Islet precursor cell (in vitro differentiated cells): ENCODE data around the gene RBM19.
"Not testable (repeated sequence)": the region's sequence is repeated elsewhere in the genome, so short reads cannot be mapped to it uniquely, and the experiment has no call there.

Experiments used
- DNase-seq: peaks from one replicate; pipeline ENCODE4 v3.0.0-alpha.2; 2018

The RBM19 gene

DNA sequence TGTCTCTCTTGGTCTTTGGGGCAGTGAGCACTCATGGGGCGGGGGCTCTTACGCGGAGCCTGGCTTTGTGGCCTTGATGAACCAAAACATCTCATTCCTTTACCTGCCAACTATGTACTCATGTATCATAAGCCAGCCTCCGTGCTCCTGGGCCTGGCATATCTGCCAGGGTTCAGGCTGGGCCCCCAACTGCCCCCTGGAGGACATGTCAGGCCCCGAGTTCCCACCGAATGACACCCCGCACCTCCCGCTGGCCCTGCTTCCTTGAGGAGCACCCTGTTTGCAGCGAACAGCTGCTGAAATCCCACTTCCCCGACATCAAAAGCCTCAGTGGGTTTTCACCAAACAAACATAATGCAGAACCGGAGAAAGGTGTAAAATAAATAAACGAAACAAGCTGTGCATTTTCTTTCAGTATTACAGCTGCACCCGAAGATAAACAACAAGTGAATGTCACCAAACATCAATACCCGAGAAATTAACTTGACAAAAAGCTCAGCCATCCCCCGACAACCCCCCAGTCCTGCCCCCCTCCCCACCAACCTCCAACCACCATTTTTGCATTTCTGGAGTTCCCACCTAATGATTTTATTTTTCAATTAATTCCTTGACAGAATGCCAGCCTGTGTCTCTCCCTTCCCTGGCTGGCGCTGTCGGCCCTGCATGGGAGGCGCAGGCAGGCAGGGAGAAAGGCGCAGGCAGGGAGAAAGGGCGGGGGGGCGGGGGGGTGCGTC lies 139.2 kb downstream of the RBM19 start:
- no peak for DNase-seq

DNA sequence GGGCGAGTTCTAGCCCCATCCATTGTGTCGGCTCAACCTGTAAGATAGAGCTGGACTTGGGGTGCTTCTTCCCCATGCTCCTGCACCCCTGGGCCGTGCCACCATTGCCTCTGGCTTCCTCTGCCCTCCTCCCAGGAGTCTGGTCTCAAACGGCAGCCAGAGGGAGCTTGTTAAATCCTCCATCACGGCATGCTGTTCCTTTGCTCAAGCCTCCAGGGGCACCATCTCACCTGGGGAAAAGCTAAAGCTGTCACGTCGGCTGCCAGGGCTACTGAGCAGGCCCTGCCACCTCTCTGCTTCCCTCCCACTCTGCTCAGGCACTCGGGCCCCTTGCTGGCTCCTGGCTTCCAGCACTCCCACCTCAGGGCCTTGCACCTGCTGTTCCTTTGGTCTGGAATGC lies 140.4 kb downstream of the RBM19 start:
- DNase-seq = no peak

DNA sequence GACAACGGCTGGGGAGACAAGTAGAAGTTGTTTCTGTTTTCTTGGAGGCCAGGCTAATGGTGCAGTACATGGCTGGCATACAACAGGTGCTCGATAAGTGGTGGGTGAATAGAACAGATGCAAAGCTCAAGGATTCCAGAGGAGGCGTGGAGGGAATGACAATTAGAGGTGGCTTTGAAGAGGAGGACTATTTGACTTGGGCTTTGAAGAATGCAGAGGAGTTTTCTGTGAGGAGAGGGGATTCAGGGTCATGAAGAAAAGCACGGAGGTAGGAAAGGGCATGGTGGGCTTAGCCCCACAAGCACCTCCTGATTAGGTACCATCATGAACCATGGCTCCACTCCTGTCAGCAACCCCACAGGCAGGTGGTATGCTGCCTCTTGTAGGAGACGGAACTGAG lies 142.3 kb downstream of the RBM19 start:
- DNase-seq = no peak

DNA sequence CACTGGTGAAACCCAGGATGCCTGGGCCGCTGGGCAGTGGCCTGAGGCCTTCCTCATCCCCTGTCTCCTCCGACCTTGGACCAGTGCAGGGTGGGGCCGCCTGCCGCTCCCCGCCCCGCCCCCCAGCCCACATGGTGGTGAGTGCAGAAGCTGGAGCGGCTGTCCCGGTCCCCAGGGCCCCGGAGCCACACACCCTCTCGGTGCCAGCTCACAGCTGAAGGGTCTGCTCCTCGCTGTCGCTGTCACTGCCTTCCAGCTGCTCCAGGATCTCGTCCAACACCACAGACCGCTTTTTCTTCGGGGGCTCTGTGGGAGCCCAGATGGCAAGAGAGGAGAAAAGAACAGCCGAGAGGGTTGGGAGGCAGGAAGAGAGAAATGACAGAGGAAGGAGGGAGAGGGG lies 143.1 kb downstream of the RBM19 start:
- no peak for DNase-seq

DNA sequence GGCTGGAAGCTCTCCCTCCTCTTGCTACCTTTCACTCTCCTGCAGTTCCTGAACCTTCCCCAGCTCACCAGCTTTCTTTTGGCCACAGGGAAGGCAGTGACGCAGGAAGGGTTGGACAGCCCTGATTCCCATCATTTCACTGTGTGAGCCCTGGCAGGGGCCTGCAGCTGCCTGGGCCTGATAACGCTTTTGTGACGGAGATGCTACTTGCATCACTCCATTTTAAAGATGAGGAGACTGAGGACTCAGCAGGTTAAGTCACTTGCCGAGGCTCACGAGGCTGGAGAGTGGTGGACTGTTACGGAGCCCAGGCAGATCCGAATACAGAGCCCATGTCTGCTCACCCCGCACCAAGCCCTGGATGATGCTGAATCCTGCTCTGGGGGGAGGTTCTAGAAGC lies 145.3 kb downstream of the RBM19 start:
- DNase-seq = no peak

DNA sequence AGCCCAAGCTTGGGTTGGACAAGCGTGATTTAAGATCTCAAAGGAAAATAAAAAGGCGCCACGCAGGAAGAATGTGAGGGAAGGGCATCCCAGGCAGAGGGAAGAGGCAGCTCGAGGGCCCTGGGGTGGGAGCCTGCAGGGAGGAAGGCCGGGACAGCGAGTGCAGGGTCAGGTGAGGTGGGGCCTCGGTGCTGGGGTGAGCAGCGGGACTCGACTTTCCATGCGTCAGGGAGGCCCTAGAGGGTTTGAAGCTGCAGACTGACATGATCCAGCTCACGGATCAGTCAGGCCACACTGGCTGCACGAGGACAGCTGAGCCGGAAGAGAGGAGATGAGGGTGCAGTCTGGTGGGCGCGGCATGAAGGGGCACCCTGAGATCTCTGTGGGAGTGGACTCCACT lies 145.8 kb downstream of the RBM19 start:
- DNase-seq = no peak

- DNase-seq = peak; percentile 88
Observed at GRCh38 chr12:113819495-113819894, 146.6 kb downstream of the RBM19 start.

- DNase-seq = peak; percentile 81
Observed at GRCh38 chr12:113818833-113819232, 147.3 kb downstream of the RBM19 start.

DNA sequence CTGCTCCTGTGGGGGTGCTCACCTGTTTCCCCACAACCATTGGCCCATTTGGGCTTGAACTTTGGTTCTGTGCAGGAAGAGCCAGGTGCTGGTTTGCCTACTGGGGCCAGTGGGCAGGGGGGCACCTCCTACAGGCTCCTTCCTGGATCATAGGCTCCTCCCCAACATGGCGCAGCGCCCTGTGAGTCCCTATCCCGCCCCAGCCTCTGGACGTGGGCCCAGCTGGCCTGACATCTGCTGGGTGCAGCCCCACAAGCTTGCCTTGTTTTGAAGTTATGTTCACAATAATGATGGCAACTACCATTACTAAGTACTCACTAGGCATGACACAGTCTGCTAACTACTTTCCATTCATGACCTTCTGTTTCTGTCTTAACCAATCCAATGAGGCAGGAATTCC lies 147.8 kb downstream of the RBM19 start:
- DNase-seq = no peak

GRCh38 chr12:113816866-113817265 lies 149.3 kb downstream of the RBM19 start:
- no peak for DNase-seq

DNA sequence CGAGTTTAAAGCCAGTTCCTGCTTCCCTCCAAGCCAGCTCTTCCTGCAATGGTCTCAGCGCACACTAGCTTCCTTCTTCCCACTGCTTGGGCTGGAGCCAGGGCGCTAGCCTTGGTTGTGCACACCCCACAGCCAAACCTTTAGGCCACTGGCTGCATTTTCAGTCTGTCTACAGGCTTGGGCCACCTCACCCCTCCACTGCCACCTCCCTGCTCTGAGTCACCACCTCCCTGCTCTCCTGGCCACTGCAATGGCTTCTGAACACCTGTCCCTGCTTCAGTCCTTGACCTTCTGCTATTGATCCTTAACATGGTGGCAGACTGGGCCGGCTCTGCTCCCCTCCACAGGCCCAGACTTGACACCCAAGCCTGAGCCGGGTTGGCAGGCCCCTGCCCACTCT lies 151.1 kb downstream of the RBM19 start:
- no peak for DNase-seq

- no peak for DNase-seq
Observed at GRCh38 chr12:113813229-113813541, 152.9 kb downstream of the RBM19 start.

GRCh38 chr12:113812411-113813228 lies 153.5 kb downstream of the RBM19 start:
- no peak for DNase-seq

DNA sequence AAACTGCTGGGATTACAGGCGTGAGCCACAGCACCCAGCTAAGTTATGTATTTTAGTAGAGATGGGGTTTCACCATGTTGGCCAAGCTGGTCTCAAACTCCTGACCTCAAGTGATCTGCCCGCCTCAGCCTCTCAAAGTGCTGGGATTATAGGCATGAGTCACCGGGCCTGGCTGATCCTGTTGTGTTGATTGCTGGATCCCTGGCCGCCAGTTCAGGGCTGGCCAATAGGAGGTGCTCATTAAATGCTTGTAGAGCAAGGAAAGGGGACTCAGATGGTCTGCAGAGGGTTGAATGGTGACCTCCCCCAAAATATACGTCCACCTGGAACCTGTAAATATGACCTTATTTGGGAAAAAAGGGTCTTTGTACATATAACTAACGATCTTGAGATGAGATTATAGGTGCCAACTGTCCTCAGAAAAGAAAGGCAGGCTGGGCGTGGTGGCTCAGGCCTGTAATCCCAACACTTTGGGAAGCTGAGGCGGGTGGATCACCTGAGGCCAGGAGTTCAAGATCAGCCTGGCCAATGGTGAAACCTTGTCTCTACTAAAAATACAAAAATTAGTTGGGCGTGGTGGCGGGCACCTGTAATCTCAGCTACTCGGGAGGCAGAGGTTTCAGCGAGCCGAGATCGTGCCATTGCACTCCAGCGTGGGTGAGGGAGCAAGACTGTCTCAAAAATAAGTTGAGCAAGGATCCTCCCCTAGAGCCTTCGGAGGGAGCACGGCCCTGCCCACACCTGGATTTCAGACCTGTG lies 156.5 kb downstream of the RBM19 start:
- DNase-seq = not testable (repeated sequence)

- DNase-seq = no peak
Observed at GRCh38 chr12:113808095-113808951, 157.8 kb downstream of the RBM19 start.

GRCh38 chr12:113805673-113806072 lies 160.5 kb downstream of the RBM19 start:
- DNase-seq = no peak

GRCh38 chr12:113804961-113805600 lies 161.0 kb downstream of the RBM19 start:
- DNase-seq = no peak

DNA sequence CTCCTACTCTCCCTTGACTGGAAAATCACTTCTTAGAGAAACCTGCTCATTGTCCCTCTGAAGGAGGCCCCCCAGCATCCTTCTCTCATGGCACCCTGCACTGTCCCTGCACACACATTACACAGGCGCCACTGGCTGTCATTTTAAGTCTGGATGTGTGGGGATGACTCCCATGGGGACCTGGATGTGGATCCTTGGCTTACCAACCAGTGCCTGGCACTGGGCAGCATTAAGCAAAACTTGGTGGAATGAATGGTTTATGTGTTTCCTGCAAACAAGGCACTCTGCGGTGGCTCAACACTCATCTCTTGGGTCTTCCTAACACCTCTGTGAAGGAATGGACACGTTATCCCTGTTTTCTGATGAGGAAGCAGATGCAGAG lies 162.4 kb downstream of the RBM19 start:
- no peak for DNase-seq

DNA sequence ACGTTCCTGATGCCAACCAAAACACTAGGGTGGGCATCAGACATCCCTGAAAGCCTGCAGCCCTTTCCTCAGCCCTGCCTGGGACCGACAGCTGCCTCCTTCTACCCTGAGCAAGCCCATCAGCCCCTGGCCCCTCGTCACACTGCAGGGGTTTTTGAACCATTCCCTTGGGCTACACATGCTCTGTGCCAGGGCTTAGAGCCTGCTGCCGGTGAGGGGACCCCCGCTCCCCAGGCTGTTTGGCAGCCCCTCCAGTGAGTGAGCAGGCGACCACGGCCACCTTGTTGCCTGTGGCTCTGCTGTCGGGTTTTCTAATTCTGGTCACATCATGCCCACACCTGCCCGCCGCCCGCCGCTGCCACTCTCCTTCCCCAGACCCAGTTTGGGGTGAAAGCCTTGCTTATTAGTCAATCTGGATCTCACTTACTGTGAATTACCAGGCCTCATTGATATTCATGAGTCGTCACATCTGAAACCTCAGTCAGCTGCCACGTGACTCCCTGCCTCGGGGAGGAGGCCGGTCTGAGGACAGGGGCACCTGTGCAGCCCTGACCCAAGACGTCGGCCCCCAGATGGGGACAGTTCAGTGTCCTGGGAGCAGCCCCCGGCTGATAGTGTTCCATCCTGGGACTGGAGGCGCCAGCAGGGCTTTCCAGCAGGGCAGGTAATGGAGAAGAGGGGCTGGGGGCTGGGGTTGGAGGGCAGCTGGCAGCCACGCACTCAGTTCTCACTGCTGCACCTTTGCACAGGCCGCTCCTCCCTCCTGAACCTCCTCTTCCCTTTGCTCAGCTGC lies 163.0 kb downstream of the RBM19 start:
- no peak for DNase-seq

GRCh38 chr12:113802000-113802749 lies 163.9 kb downstream of the RBM19 start:
- DNase-seq = no peak

- DNase-seq = no peak
Observed at GRCh38 chr12:113800201-113800600, 165.9 kb downstream of the RBM19 start.
